Immature natural killer cell (primary cell): Measurements from ENCODE around the gene ZNF524. TPM values are rescaled to one million over a fixed set of nuclear protein-coding genes. Genes with fewer than 3 reads are reported as not detected.

ENCODE experiments used
- DNase-seq, 3 donors: peaks; one replicate each; pipeline ENCODE4 v3.0.0; 2022; ENCODE audit warnings: mixed read lengths in 1 of 3
- H3K27ac Mint-ChIP-seq, 6 donors: one replicate each; pipeline ENCODE4 v1.8.0; 2020; ENCODE audit warnings: mixed read lengths in 6 of 6, mild to moderate bottlenecking in 5 of 6, inconsistent platforms in 4 of 6, moderate library complexity in 3 of 6
- H3K27me3 Mint-ChIP-seq, 3 donors: one replicate each; pipeline ENCODE4 v1.8.0; 2020 to 2021; ENCODE audit warnings: low read depth in 3 of 3, mild to moderate bottlenecking in 3 of 3, mixed read lengths in 3 of 3, moderate library complexity in 3 of 3, inconsistent platforms in 1 of 3
- H3K36me3 Mint-ChIP-seq, 3 donors: one replicate each; pipeline ENCODE4 v1.8.0; 2020; ENCODE audit warnings: mixed read lengths in 3 of 3, inconsistent platforms in 2 of 3, mild to moderate bottlenecking in 2 of 3
- H3K4me1 Mint-ChIP-seq, 2 donors: one replicate each; pipeline ENCODE4 v1.8.0; 2020; ENCODE audit warnings: inconsistent platforms in 2 of 2, mild to moderate bottlenecking in 2 of 2, mixed read lengths in 2 of 2, moderate library complexity in 1 of 2
- H3K4me3 Mint-ChIP-seq, 5 donors: one replicate each; pipeline ENCODE4 v1.8.0; 2020; ENCODE audit warnings: mild to moderate bottlenecking in 5 of 5, mixed read lengths in 5 of 5, inconsistent platforms in 3 of 5, moderate library complexity in 3 of 5
- H3K9me3 Mint-ChIP-seq, 6 donors: one replicate each; pipeline ENCODE4 v1.8.0; 2020; ENCODE audit warnings: mild to moderate bottlenecking in 6 of 6, mixed read lengths in 6 of 6, inconsistent platforms in 4 of 6, moderate library complexity in 3 of 6
- polyA plus RNA-seq, 3 donors: library from polyadenylated mRNA; unstranded; fragments of 300-500 nt; fragmentation: Illumina TruSeq; gene quantifications; one replicate each; pipeline ENCODE4 v1.2.3, GENCODE V29; 2021

Gene ZNF524
- polyA plus RNA-seq, 3 donors from 2014 or later, result 23.9 to 36.4 (median 31.7) TPM

DNA sequence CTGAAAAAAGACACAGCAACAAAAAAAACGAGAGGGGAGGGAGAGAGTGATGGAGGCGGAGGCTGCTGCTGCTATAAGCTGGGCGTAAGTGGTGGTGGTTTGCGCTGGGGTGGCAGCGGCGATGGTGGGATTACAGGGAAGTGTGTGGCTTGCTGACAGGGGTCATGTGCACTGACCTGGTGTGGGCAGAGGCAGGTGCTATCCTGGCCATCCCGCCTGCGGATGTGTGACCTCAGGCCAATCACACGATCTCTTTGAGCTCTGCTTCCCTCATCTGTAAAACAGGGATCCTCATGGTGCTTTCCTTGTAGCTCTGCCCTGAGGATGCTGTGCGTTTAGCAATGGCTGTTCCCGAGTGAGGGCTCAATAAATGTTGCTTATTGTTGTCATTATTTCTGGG is 37.4 kb downstream of the ZNF524 start:
- H3K36me3 Mint-ChIP-seq, result peaks cover 3 to 4% (median 3%) of the 10 kb centered on the region in 3 donors
- H3K4me3 Mint-ChIP-seq, result peak overlapping the region in 4 of 5 donors; percentile 26 to 59 (median 44)
- H3K4me1 Mint-ChIP-seq, result peaks cover 66 to 68% of the 10 kb centered on the region in 2 donors
- H3K27ac Mint-ChIP-seq, result peak overlapping the region; percentile 21 to 80 (median 49)
- no peaks in the 10 kb centered on the region for H3K9me3 Mint-ChIP-seq
- peaks cover 10 to 14% (median 14%) of the 10 kb centered on the region in 3 donors for H3K27me3 Mint-ChIP-seq
- DNase-seq, result no peak

DNA sequence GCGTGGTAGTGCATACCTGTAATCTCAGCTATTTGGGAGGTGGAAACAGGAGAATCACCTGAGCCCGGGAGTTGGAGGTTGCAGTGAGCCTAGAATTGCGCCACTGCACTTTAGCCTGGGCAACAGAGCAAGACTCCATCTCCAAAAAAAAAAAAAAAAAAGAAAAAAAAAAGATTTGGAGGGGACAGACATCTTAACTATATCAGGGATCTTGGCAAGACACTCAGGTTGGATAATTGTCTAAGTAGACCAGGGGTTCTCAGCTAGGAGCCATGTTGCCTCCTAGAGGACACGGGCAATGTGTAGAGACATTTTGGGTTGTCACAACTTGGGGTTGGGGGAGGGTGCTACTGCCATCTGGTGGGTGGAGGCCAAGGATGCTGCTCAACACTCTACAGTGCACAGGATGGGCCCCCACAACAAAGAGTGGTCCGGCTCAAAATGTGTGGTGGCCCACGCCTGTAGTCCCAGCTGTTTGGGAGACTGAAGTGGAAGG is 38.8 kb downstream of the ZNF524 start:
- H3K9me3 Mint-ChIP-seq, result no peaks in the 10 kb centered on the region
- H3K27ac Mint-ChIP-seq, result peak overlapping the region in 5 of 6 donors; percentile 72 to 84 (median 75)

DNA sequence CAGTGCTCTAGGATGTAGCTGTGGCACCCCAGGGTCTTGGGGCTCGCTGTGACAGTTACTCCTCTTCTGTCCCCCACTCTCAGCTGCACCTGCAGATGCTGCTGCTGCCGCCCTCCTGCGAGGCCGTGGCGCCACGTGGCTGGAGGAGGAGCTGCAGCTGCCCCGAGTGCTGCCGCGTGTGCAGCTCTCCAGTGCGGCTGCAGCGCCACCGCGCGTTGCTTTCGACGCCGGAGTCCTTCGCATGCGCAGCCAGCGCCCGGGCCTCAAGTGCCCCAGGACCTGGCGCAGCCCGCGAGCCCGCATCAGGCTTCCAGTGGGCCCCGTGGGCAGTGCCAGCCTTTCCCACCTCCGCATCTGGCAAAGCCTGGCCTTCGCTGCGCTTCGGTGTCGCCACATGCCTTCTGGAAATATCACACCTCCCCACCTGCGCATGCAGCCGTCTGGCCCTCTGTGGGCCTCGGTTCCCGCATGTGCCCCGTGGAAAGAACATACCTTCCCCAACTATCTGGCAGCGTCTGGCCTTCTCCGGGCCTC is 40.0 kb downstream of the ZNF524 start:
- Mint-ChIP-seq H3K27me3 (peaks cover 7 to 9% (median 9%) of the 10 kb centered on the region in 3 donors), H3K9me3 (no peaks in the 10 kb centered on the region), H3K36me3 (peaks cover 3 to 4% (median 3%) of the 10 kb centered on the region in 3 donors), H3K27ac (peak overlapping the region; percentile 66 to 79 (median 76)), H3K4me1 (peaks cover 66 to 73% of the 10 kb centered on the region in 2 donors), H3K4me3 (peak overlapping the region; percentile 75 to 83 (median 79))
- peak; percentile 56 to 64 (median 61) for DNase-seq

More for the DNA sequence above, 38.8 kb downstream of the ZNF524 start:
- H3K36me3 Mint-ChIP-seq, result peaks cover 3 to 4% (median 3%) of the 10 kb centered on the region in 3 donors
- H3K4me3 Mint-ChIP-seq, result peak overlapping the region; percentile 38 to 73 (median 58)
- peaks cover 73 to 74% of the 10 kb centered on the region in 2 donors for H3K4me1 Mint-ChIP-seq
- peak; percentile 48 to 56 (median 55) for DNase-seq
- H3K27me3 Mint-ChIP-seq, result peaks cover 11 to 14% (median 13%) of the 10 kb centered on the region in 3 donors

DNA sequence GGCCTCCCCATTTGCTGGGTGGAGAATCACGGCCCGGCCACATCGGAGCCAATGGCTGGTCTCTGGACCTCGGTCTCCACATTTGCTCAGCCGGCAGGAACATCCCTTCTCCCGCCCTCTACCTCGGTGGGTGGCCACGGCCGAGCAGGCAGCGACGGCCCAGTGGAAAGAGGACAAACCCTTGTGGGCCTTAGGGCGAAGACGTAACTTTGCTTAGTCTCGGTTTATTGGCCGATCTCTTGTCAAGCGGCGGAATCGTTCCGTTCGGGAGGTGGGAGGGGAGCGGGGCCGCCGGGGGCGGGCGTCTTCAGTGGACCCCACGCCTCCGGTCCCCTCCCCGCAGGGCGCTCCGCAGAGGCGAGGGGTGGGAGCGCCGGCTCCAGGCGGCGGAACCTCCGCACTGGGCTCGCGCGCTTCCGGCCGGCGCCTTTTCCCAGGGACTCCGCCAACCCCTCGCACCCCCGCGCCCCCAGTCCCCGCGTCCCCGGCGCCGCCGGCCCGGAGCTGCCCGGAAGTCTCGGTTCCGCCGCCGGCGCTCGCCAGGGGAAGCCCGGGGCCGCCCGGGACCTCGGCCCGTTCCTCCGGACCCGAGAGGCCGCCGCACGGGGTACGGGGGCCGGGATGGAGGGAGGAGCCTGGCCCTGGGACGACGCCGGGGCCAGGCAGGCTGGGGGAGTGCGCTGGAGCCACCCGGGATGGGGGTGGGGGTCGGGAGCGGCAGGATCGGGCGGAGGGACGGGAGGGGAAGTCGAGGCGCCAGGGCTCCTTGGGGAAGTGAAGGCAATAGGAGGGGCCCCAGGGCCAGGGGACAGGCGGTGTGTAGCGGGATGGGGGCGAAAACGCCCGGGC is 40.7 kb downstream of the ZNF524 start, which contains the start of gene ZNF580:
Gene ZNF580, plus strand, starts transcription at position 426 of the 849 bp plus-strand sequence. CDS start 1,507 bp downstream, outside the sequence.
- peaks cover 3 to 4% (median 3%) of the 10 kb centered on the region in 3 donors for H3K36me3 Mint-ChIP-seq
- H3K9me3 Mint-ChIP-seq, result no peaks in the 10 kb centered on the region
- DNase-seq, result peak; percentile 50 to 56 (median 52)
- H3K4me1 Mint-ChIP-seq, result peaks cover 59 to 69% of the 10 kb centered on the region in 2 donors
- peak within 1 kb of the TSS; percentile 88 to 94 (median 89) for H3K4me3 Mint-ChIP-seq
- H3K27ac Mint-ChIP-seq, result peak within 1 kb of the TSS; percentile 79 to 92 (median 86)
- H3K27me3 Mint-ChIP-seq, result peaks cover 5 to 9% (median 6%) of the 10 kb centered on the region in 3 donors

DNA sequence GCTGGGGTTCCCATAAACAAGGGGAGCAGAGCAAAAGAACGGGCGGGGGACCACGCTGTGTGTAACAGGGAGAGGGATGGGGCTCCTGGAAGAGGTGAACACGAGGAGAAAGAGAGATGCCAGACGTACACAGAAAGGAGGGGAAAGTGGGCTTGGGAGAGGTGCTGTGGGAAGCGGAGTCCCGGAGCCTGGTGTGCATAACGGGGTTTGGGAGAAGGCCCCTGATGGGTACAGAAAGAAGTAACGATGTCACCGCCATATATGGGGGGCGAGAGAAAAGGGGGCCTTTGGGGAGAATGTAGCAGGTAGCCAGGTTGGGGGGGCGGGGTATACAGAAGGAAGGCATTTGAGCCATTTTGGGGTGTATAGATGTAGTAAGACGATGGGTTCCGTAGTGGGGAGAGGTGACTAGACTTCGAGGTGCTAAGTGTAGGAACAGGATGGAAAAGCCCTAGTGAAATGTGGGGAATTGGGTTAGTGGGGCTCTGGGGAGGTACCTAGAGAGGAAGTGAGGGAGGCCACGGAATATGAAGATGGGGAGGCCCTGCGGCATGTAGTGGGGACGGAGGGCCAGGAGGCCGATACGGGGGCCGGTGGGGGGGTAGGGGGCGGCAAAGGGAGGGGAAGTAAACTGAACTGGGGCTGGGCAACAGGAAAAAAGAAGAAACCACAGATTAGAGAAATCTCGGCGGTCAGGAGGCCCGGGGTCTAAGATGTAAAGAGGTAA is 41.5 kb downstream of the ZNF524 start:
- Mint-ChIP-seq H3K27me3 (peaks cover 5 to 9% (median 5%) of the 10 kb centered on the region in 3 donors), H3K9me3 (no peaks in the 10 kb centered on the region), H3K4me3 (peak overlapping the region; percentile 88 to 94 (median 89)), H3K4me1 (peaks cover 51 to 61% of the 10 kb centered on the region in 2 donors), H3K27ac (peak overlapping the region; percentile 79 to 92 (median 86)), H3K36me3 (peaks cover 3 to 4% (median 3%) of the 10 kb centered on the region in 3 donors)
- DNase-seq, result peak in 1 of 3 donors; percentile 8

DNA sequence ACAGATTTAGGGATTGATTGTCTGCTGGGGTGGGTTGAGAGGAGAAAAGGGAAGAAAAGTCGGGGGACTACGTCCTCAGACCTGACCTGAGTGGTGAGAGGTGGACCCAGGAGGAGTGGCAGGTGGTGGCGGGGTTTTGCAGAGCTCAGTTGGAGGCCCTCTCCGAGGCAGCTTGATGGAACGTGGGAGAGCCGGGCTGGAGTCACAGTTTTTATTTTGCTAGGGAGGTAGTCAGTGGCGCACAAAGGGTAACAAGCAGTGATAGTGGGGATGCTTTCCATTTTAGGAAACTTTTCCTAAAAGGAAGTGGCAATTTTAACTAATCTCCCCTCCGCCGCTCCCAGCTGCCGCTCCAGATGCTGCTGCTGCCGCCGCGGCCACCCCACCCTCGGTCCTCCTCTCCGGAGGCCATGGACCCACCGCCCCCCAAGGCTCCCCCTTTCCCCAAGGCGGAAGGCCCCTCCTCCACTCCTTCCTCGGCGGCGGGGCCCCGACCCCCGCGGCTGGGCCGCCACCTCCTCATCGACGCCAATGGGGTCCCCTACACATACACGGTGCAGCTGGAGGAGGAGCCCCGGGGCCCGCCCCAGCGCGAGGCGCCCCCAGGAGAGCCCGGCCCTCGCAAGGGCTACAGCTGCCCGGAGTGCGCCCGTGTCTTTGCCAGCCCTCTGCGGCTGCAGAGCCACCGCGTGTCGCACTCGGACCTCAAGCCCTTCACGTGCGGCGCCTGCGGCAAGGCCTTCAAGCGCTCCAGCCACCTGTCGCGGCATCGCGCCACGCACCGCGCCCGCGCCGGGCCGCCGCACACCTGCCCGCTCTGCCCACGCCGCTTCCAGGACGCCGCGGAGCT is 42.3 kb downstream of the ZNF524 start:
- DNase-seq, result no peak
- Mint-ChIP-seq H3K9me3 (no peaks in the 10 kb centered on the region), H3K27ac (peak overlapping the region; percentile 79 to 94 (median 92)), H3K27me3 (peaks cover 5 to 8% (median 5%) of the 10 kb centered on the region in 3 donors), H3K36me3 (peaks cover 3 to 4% (median 3%) of the 10 kb centered on the region in 3 donors), H3K4me1 (peaks cover 49 to 63% of the 10 kb centered on the region in 2 donors), H3K4me3 (peak overlapping the region; percentile 89 to 96 (median 94))

DNA sequence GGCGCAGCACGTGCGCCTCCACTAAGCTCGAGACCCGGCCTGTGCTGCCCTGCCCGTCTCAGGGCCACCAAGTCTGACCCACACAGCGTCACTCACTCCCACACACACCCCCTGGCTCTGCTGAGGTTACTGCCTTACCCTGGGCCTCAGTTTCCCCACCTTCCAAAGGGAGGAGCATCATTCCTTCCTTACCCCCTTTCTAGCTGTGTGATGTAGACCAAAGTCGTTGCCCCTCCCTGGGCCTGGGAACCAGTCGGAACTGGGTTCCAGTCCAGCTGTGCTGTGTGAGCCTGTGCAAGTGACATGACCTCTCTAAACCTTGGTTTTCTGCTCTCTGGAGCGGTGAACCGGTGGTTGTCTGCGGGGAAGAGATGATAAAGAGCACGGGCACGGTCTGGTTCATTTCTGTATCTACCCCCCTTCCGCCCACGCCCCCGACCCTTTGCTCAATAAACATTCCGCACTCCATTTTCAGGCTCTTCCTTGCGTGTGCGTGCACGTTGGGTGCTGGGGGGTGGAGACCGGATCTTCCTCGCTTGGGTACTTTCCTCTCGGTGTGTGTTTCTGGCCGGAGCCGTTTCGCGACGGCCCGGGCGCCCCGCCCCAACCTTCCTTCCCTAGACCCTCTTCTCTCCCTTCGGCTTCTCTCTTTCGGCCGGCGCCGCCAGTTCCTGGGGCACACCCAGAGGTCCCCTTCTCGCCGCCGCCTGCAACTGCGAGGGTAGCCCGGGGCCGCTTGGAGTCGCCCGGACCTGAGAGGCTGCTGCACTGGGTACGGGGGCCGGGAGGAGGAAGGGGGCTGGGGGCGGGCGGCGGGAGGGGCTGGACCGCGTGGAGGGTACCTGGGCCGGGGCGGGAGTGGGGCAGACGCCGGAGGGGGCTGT is 43.2 kb downstream of the ZNF524 start, which contains the start of gene ZNF581:
Gene ZNF581, plus strand, starts transcription at position 647 of the 884 bp plus-strand sequence. CDS start 923 bp downstream, outside the sequence.
- H3K9me3 Mint-ChIP-seq, result no peaks in the 10 kb centered on the region
- H3K4me3 Mint-ChIP-seq, result peak within 1 kb of the TSS; percentile 84 to 96 (median 91)
- peak within 1 kb of the TSS; percentile 82 to 94 (median 89) for H3K27ac Mint-ChIP-seq
- peak; percentile 68 to 72 (median 69) for DNase-seq
- H3K4me1 Mint-ChIP-seq, result peaks cover 45 to 61% of the 10 kb centered on the region in 2 donors
- peaks cover 0 to 3% (median 0%) of the 10 kb centered on the region in 3 donors for H3K36me3 Mint-ChIP-seq
- peaks cover 3 to 7% (median 5%) of the 10 kb centered on the region in 3 donors for H3K27me3 Mint-ChIP-seq

DNA sequence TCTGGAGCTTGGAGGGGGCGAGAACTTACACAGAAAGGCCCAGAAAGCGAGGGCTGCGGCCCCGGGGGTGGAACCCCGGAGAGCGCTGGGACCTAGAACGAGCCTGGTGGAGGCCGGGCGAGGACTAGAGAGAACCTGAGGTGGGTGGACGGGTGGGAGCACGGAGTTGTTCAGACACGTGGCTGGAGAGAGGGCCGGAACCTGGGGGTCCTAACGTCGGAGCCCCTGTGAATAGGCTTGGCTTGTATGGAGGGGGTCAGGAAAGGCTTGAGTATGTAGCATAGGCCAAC is 43.7 kb downstream of the ZNF524 start:
- no peak for DNase-seq
- Mint-ChIP-seq H3K9me3 (no peaks in the 10 kb centered on the region), H3K27me3 (peaks cover 3 to 7% (median 5%) of the 10 kb centered on the region in 3 donors), H3K27ac (peak overlapping the region; percentile 60 to 92 (median 80)), H3K4me1 (peaks cover 43 to 61% of the 10 kb centered on the region in 2 donors), H3K4me3 (peak overlapping the region; percentile 84 to 96 (median 91)), H3K36me3 (peaks cover 0 to 3% (median 0%) of the 10 kb centered on the region in 3 donors)

DNA sequence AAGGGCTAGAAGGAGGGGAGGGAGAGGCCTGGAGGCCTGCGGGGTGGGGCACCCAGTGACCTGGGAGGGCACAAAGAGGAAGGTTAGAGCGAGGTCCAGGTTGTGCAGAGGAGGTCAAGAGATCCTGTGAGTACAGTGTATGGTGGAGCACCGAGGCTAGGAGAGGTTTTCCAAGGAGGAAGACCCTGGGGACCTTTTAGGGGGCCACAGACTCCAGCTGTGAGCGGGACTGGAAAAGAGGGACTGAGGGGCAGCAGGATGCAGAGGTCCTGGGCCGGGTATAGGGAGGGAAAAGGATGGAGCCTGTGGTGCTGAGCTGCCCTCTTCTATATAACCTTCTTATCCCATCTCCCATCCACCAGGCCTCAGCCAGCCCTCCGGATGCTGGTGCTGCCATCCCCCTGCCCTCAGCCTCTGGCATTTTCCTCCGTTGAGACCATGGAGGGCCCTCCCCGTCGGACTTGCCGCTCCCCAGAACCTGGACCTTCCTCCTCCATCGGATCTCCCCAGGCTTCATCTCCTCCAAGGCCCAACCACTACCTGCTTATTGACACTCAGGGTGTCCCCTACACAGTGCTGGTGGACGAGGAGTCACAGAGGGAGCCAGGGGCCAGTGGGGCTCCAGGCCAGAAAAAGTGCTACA is 44.2 kb downstream of the ZNF524 start:
- peak overlapping the region; percentile 84 to 96 (median 91) for H3K4me3 Mint-ChIP-seq
- peaks cover 38 to 57% of the 10 kb centered on the region in 2 donors for H3K4me1 Mint-ChIP-seq
- no peaks in the 10 kb centered on the region for H3K36me3 Mint-ChIP-seq
- H3K27me3 Mint-ChIP-seq, result peaks cover 3 to 7% (median 5%) of the 10 kb centered on the region in 3 donors
- H3K9me3 Mint-ChIP-seq, result no peaks in the 10 kb centered on the region
- H3K27ac Mint-ChIP-seq, result peak overlapping the region; percentile 60 to 92 (median 80)
- DNase-seq, result no peak

DNA sequence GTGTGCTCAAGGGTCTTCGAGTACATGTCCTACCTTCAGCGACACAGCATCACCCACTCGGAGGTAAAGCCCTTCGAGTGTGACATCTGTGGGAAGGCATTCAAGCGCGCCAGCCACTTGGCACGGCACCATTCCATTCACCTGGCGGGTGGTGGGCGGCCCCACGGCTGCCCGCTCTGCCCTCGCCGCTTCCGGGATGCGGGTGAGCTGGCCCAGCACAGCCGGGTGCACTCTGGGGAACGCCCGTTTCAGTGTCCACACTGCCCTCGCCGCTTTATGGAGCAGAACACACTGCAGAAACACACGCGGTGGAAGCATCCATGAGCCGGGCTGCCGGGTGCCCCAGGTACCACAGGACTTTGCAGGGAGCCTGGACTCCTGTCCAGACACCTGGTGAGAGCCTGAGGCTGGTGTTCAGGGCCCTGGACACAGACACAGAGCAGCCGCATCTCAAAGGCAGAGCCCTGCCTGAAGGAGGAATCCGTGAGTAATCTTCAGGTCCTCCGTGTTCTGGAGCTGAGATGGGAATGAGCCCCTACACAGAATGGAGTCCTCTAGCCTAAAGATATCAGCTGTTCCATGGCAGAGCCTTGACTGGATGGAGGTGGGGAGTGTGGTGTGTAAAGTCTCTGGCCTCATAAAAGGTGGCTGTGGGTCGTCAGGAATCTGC is 44.9 kb downstream of the ZNF524 start:
- Mint-ChIP-seq H3K4me3 (peak overlapping the region; percentile 84 to 96 (median 91)), H3K36me3 (no peaks in the 10 kb centered on the region), H3K27me3 (peaks cover 3 to 10% (median 5%) of the 10 kb centered on the region in 3 donors), H3K27ac (no peak overlapping the region), H3K4me1 (peaks cover 38 to 54% of the 10 kb centered on the region in 2 donors), H3K9me3 (no peaks in the 10 kb centered on the region)
- no peak for DNase-seq

DNA sequence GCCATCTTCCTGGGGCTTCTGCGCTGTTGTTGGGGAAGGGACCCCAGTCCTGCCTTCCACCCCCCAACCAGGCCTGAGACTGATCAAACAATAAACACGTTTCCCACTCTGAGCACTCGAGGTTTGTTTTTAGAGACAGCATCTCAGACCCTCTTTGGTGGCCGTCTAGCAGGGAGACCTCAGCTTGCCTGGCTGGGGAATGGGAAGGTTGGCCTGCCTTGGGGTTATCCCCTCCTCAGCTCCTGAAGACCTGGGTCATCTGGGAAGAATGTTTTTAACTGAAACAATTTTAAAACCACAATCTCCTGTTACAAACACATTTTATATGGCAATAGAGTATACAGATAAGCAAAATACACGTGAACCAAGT is 45.4 kb downstream of the ZNF524 start:
- Mint-ChIP-seq H3K4me1 (peaks cover 33 to 53% of the 10 kb centered on the region in 2 donors), H3K4me3 (peak overlapping the region in 4 of 5 donors; percentile 40 to 69 (median 56)), H3K9me3 (no peaks in the 10 kb centered on the region), H3K27ac (peak overlapping the region in 1 of 6 donors; percentile 7), H3K27me3 (peaks cover 3 to 10% (median 6%) of the 10 kb centered on the region in 3 donors), H3K36me3 (no peaks in the 10 kb centered on the region)
- DNase-seq, result no peak
